ENCODE measurements around the gene ZNF621. TPM values are rescaled to one million over a fixed set of nuclear protein-coding genes. Genes with fewer than 3 reads are reported as not detected.

Gene ZNF621
- total and polyA plus RNA-seq, 2 experiments from 2014 or later = 5.9 to 14.7 TPM

DNA sequence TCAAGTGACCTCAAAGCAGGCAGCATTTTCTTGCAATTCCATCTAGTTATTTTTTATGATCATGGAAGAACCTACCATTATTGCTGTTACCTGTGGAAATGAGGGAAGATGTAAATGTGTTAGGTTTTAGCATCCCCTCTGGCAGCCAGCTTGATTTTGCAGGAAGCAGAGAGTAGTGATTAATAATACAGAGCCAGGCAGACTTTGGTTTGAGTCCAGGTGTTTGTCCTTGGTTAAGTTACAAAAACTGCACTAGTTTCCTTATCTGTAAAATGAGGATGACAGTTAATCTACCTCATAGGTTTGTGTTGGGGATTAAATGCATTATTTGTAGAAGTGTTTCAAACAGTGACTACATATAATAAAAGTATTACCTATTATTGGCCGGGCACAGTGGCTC, 6.7 kb upstream of the ZNF621 start:
- no peak for DNase-seq (ENCODE audit: low spot score)
- Histone ChIP-seq H3K4me3 (no peak overlapping the region), H3K27ac (no peak overlapping the region), H3K9me2 (replicated peaks; ENCODE audit: insufficient read depth) (no peaks in the 10 kb centered on the region), H3K4me1 (ENCODE audit: insufficient read depth) (no peaks in the 10 kb centered on the region), H3K79me2 (no peaks in the 10 kb centered on the region), H3K27me3 (no peaks in the 10 kb centered on the region), H3K9me3 (ENCODE audit: low read depth) (no peaks in the 10 kb centered on the region), H3K36me3 (replicated peaks; ENCODE audit: insufficient read depth, low read depth) (no peaks in the 10 kb centered on the region), H2AFZ (no peak overlapping the region), H4K20me1 (ENCODE audit: insufficient read depth, poor library complexity, severe bottlenecking) (no peaks in the 10 kb centered on the region), H3K4me2 (no peak overlapping the region)
- TF ChIP-seq, protein P1, sequence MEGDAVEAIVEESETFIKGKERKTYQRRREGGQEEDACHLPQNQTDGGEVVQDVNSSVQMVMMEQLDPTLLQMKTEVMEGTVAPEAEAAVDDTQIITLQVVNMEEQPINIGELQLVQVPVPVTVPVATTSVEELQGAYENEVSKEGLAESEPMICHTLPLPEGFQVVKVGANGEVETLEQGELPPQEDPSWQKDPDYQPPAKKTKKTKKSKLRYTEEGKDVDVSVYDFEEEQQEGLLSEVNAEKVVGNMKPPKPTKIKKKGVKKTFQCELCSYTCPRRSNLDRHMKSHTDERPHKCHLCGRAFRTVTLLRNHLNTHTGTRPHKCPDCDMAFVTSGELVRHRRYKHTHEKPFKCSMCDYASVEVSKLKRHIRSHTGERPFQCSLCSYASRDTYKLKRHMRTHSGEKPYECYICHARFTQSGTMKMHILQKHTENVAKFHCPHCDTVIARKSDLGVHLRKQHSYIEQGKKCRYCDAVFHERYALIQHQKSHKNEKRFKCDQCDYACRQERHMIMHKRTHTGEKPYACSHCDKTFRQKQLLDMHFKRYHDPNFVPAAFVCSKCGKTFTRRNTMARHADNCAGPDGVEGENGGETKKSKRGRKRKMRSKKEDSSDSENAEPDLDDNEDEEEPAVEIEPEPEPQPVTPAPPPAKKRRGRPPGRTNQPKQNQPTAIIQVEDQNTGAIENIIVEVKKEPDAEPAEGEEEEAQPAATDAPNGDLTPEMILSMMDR (IDR thresholded peaks at IDR 0.05; ENCODE audit: poor library complexity) = no peak
- TF ChIP-seq EZH2phosphoT487 (IDR thresholded peaks at IDR 0.05; ENCODE audit: low read depth, severe bottlenecking, unreplicated experiment) (no peak), EZH2 (IDR thresholded peaks at IDR 0.05; ENCODE audit: borderline replicate concordance) (no peak)
- 78% methylated on average over 1 of the region's 1 CpG for WGBS (ENCODE audit: low lambda C conversion rate, missing lambda C conversion rate)

DNA sequence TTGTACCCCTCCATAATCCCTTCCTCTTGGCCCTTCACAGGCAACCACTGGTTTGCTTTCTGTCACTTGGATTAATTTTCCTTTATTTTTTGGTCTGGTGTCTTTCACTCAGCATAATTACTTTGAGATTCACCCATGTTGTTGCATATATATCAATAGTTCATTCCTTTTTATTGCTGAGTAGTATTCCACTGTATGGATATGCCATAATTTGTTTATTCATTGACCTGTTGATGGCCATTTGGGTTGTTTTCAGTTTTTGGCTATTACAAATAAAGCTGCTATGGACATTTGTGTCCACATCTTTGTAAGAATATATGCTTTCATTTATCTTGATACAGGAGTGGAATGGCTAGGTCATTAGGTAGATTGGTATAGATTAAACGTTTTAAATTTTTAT, 5.9 kb upstream of the ZNF621 start:
- no peak for DNase-seq (ENCODE audit: low spot score)
- Histone ChIP-seq H3K9me2 (replicated peaks; ENCODE audit: insufficient read depth) (no peaks in the 10 kb centered on the region), H3K4me3 (no peak overlapping the region), H3K4me1 (ENCODE audit: insufficient read depth) (no peaks in the 10 kb centered on the region), H3K9me3 (ENCODE audit: low read depth) (no peaks in the 10 kb centered on the region), H2AFZ (no peak overlapping the region), H3K79me2 (no peaks in the 10 kb centered on the region), H3K27me3 (no peaks in the 10 kb centered on the region), H3K27ac (no peak overlapping the region), H3K4me2 (no peak overlapping the region), H3K36me3 (replicated peaks; ENCODE audit: insufficient read depth, low read depth) (no peaks in the 10 kb centered on the region), H4K20me1 (ENCODE audit: insufficient read depth, poor library complexity, severe bottlenecking) (no peaks in the 10 kb centered on the region)
- no peak for TF ChIP-seq EZH2phosphoT487 (IDR thresholded peaks at IDR 0.05; ENCODE audit: low read depth, severe bottlenecking, unreplicated experiment)
- TF ChIP-seq, protein P1 (IDR thresholded peaks at IDR 0.05; ENCODE audit: poor library complexity) = no peak
- TF ChIP-seq EZH2 (IDR thresholded peaks at IDR 0.05; ENCODE audit: borderline replicate concordance) = no peak
- 89% methylated on average over 1 of the region's 1 CpG for WGBS (ENCODE audit: low lambda C conversion rate, missing lambda C conversion rate)

DNA sequence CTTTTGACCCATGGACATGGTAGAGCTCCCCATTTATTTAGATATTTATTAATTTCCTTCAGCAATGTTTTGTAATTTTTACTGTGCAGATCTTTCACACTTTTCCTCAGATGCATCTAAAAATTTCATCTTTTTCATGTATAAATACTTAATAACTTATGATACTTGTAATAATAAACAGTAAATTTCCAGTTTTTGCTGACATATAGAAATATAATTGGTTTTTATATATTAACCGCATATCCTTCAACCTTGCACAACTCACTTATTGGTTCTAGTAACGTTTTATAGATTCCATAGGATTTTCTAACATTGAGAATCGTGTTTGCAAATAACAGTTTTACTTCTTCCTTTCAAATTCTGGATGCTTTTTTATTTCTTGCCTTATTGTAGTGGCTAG, 3.5 kb upstream of the ZNF621 start:
- Histone ChIP-seq H3K4me3 (no peak overlapping the region), H3K27me3 (no peaks in the 10 kb centered on the region), H3K4me1 (ENCODE audit: insufficient read depth) (peaks cover 3% of the 10 kb centered on the region), H3K27ac (no peak overlapping the region), H3K9me3 (ENCODE audit: low read depth) (no peaks in the 10 kb centered on the region), H4K20me1 (ENCODE audit: insufficient read depth, poor library complexity, severe bottlenecking) (no peaks in the 10 kb centered on the region), H3K9me2 (replicated peaks; ENCODE audit: insufficient read depth) (no peaks in the 10 kb centered on the region), H3K36me3 (replicated peaks; ENCODE audit: insufficient read depth, low read depth) (no peaks in the 10 kb centered on the region), H3K4me2 (no peak overlapping the region), H3K79me2 (peaks cover 14% of the 10 kb centered on the region), H2AFZ (no peak overlapping the region)
- 78% methylated on average over 3 of the region's 3 CpGs for WGBS (ENCODE audit: low lambda C conversion rate, missing lambda C conversion rate)
- TF ChIP-seq EZH2phosphoT487 (IDR thresholded peaks at IDR 0.05; ENCODE audit: low read depth, severe bottlenecking, unreplicated experiment) = no peak
- TF ChIP-seq, protein P1 (IDR thresholded peaks at IDR 0.05; ENCODE audit: poor library complexity) = no peak
- TF ChIP-seq EZH2 (IDR thresholded peaks at IDR 0.05; ENCODE audit: borderline replicate concordance) = no peak
- DNase-seq (ENCODE audit: low spot score) = no peak

DNA sequence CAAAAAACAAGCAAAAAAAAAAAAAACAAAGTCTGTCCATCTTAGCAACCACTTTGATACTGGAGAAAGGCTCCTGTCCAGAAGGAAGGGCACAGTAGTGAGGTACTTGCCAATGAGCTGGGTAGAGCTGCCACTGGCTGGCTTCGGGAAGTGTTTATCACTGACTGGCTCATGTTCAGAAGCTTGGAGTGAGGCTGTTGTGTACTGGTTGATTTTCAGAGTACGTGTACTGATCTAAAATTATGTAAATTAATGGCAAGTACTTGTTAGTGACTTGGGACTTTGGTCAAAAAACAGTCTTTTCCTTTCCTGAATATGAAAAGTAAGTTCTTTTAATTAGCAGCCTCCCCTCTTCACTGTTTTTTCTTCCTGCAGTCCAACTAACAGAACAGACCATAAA, 979 bp upstream of the ZNF621 start:
- peak overlapping the region; percentile 87 for H3K4me2 ChIP-seq
- H3K9me3 ChIP-seq (ENCODE audit: low read depth) = no peaks in the 10 kb centered on the region
- DNase-seq (ENCODE audit: low spot score) = no peak
- no peaks in the 10 kb centered on the region for H3K36me3 ChIP-seq (replicated peaks; ENCODE audit: insufficient read depth, low read depth)
- H2AFZ ChIP-seq = peak overlapping the region; percentile 96
- no peaks in the 10 kb centered on the region for H4K20me1 ChIP-seq (ENCODE audit: insufficient read depth, poor library complexity, severe bottlenecking)
- no peaks in the 10 kb centered on the region for H3K27me3 ChIP-seq
- no peaks in the 10 kb centered on the region for H3K9me2 ChIP-seq (replicated peaks; ENCODE audit: insufficient read depth)
- peaks cover 31% of the 10 kb centered on the region for H3K79me2 ChIP-seq
- TF ChIP-seq, protein P1 (IDR thresholded peaks at IDR 0.05; ENCODE audit: poor library complexity) = no peak
- H3K27ac ChIP-seq = peak overlapping the region; percentile 96
- WGBS (ENCODE audit: low lambda C conversion rate, missing lambda C conversion rate) = 85% methylated on average over 2 of the region's 2 CpGs
- H3K4me3 ChIP-seq = peak overlapping the region; percentile 64
- H3K4me1 ChIP-seq (ENCODE audit: insufficient read depth) = peaks cover 4% of the 10 kb centered on the region

Measured in hepatocyte (in vitro differentiated cells).